NCI-H2081 treated with DMSO at 0.1 percent for 48 hours (cell line): ENCODE measurements around the gene PANX2.
"Not testable (repeated sequence)": the region's sequence is repeated elsewhere in the genome, so short reads cannot be mapped to it uniquely, and the experiment has no call there.

Source experiments
- DNase-seq: peaks from one replicate; lab custom pipeline; 2025; lab: John Stamatoyannopoulos, UW

The PANX2 gene

DNA sequence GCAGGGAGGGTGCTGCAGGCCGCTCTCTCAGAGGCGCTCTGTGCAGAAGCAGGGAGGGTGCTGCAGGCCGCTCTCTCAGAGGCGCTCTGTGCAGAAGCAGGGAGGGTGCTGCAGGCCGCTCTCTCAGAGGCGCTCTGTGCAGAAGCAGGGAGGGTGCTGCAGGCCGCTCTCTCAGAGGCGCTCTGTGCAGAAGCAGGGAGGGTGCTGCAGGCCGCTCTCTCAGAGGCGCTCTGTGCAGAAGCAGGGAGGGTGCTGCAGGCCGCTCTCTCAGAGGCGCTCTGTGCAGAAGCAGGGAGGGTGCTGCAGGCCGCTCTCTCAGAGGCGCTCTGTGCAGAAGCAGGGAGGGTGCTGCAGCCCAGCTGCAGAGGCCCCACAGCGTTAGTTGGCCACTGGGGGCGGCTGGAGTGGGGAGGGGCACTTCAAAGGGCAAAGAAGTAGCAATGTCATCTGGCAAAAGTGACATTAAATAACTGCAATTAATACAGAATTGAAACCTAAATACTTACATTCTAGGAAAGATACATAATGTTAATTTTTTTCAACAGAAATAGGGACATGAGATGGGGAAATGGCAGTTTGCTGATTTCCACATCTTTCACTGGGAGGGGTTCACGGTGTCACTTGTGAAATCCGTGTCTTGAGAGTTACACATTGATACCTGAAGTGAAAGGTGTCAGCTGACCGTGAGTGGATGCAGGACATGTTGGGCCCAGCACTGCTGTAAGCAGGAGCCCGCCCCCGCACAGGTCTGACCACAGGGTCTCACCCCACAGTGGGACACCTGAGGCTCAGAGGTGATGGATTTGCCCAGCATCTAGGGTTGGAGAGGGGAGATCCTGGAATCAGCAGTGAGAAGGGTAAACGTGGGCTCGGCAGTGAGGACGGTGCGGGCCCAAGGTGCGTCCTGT lies 23.0 kb upstream of the PANX2 start:
- DNase-seq: not testable (repeated sequence)

DNA sequence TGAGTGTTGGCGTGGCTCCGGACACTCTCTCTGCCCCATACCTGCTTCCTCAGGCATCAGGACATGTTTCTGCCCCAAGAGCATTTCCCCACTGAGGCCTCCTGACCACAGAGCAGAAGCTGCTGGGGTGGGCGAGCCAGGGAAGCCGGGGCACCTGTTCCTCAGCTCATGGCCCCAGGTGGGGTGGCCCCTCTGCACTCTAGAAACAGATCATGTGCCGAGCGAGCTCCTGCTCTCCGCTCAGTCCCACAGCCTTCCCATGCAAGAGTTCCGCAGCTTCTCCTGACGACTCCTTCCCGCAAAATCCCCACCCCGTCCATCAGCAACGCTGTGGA lies 22.4 kb upstream of the PANX2 start:
- DNase-seq: no peak

DNA sequence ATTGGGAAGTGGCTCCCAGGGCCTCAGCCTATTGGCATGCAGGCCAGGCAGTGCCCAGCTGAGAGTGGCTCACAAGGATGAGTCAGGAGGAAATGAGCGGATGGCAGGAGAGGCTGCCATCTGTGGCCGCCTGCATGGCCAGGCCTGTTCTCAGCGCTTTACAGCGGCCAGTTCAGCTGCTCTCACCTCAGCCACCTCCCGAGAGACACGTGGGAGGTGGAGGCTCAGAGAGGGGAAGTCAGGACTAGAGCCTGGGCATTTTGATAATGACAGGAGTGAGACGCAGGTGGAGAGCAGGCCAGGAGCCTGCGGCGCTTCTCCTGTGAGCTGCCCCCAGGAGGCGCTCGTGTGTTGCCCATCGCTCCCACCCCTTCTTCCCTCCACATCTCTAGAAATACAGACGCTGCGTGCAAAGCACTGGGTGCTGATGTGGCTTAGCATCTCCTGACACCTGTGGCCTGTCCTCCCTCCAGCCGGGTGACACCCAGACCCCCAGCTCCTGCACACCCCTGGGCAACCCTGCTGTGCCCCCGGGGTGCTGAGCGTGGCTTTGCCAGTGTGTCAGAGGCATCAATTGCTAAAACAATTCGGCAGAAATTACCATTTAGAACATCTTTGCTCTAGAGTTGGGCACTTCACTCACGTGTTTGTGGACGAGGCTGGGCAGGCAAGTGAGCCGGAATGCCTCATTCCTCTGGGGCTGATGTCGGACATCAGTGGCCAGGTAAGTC lies 21.4 kb upstream of the PANX2 start:
- DNase-seq: no peak

DNA sequence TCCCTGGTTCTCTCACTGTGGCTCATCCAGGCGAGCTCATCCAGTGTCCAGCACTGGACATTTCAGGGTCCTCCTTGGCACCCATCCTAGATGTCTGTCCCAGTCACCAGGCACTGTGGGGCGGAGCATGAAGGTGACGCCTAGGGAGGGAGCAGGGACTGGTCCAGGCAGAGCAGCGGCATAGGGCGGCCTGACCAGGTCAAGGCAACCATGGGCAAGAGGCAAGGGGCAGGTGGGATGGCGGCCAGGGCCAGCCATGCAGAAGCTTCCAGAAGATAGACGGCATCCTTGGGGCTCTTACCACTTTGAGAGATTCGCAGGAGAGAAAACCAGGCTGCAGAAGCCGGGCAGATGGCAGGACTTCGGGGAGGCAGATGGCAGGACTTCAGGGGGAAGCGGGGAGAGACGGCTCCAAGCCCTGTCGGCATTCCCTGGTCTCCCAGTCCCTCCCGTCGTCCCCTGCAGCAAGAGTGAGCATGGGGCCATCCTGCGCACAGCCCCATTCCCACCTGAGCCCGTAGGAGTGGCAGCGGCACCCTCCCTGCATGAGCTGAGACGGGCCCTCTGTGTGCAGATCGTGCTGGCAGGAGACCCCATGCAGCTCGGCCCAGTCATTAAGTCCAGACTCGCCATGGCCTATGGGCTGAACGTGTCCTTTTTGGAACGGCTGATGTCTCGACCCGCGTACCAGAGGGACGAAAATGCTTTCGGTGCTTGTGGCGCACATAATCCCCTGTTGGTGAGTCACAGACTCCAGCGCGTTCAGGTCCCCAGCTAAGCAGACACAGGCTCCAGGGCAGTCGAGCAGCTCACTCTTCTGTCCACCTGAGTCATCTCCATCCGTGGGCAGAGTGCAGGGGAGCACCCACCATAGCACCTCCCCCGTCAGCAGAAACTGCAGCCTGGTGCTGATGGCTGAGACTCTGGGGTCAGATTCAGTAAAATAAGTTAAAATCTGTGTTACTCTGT lies 20.1 kb upstream of the PANX2 start:
- no peak for DNase-seq

DNA sequence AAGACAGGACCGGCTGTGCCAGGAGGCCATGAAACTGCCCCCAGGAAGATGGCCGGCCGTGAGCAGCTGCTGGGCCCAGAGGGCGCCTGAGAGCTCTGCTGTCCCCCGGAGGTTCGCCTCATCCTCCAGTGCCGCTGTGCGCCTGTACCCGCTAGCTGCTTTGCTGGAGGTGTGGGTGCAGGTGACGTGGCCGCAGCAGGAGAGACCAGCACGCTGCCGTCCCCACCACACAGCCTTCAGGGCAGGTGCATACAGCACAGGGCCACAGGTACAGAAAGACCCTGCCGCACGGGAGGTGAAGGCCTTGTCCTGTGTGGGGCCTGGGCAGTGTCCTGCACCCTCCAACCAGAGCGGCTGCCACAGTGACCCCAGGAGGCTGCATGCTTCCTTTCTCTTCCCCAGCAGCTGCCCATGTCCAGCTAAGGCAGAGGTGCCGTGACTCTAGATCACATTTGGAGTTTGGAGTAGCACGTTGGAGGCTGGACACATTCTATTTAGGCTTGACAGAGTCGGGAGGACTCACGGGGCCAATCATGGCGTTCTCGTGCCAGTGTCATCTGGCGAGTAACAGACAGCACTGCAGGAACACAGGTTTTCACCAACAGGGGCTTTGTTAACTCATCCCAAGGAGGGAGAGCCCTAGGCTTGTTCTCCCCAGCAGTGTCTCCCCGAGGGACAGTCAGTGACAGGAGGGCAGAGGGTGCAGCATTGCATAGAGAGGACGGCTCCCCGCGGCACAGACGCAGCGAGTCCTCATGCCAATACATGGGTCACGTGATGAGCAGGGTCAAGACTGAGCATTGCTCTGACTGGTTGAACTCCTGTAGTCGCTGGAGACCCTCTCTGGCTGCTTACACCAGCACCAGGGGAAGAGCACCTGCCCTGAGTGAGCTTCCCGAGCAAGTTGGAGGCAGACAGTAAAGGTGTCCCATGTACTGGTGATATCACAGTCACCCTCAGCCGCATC lies 18.7 kb upstream of the PANX2 start:
- no peak for DNase-seq

DNA sequence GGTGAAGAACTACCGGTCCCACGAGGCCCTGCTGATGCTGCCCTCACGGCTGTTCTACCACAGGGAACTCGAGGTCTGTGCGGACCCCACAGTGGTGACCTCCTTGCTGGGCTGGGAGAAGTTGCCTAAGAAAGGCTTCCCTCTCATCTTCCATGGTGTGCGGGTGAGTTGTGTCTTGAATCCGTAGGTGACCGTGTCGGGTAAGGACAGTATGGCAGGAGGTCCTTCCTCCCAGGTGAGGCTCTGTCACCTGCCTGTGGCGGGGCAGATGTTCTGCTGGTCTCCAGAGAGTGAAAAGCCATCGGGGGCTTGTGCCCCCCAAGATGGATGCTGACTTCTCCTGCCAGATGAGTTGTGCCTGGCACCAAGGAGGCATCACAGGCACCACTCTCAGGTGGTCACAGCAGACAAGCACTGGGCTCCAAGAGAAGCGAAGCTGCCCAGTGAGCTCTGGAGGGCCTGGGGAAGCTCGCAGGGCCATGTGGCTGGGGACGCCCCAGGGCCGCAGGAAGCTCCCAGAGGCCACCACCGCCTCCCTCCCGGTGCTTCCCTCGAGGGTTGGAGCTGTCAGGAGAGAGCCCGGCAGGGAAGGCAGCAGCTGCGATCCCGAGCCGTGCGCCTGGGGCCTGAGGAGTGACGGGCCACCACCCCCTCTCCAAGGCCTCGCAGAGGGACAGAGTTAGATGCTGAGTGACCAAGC lies 17.3 kb upstream of the PANX2 start:
- no peak for DNase-seq

DNA sequence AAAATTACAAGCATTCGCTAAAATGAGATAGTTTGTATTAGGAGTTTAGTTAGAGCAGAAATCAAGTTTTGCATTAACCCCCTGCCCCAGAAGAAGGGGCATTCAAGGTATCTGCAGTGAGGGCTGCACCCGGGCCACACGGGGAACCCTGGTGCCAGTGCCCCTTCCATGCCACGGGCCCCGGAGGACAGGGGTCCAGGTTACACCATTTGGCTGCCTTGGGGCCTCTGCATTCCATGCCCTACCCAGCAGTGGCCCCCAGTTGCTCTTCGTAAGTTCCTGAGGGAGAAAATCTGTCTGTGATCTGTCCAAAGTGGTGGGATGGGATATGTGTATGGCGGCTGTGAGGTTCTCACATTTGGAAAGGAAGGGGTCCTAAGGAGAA lies 16.8 kb upstream of the PANX2 start:
- no peak for DNase-seq

DNA sequence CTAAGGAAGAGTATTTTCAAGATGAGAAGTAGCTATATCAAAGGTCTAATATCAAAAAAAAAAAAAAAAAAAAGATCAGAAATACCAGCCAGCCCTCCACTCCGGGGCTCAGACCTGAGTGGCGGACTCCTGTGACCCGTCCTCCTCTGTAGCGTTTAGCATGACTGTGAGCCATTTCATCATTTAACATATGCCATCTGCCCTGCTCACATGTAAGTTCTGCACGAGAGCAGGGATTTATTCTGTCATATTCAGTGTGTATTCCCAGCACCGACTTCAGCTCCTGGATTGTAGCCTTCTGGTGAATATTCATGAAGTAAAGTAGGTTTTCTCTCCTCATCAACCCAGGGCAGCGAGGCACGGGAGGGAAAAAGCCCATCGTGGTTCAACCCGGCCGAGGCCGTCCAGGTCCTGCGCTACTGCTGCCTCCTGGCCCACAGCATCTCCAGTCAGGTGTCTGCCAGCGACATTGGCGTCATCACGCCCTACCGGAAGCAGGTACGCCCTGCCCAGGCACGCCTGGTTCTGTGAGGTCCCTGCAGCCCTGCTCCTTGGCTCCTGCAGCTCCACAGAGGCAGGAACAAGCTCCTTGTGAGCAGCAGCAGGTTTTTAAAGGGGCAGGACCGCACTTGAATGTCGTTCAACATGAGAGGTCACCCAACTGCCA lies 12.7 kb upstream of the PANX2 start:
- no peak for DNase-seq

DNA sequence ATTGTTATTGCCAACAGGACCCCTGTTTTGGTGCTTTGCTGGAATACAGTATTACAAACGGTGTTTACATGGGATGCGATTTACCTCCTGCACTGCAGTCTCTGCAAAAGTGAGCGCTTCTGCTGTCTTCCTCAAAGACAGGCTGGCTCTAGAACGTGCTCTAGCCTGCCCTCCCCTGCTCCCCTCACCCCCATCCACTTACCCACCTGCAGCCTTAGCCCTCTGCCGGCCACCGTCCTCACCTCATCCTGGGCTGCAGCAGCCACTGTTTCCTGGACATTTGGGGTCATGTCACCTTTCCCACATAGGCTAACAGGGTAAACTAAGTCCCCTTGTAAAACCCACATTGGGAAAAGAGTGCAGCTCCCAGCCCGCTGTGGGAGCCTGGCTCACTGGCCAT lies 9.6 kb upstream of the PANX2 start:
- no peak for DNase-seq

DNA sequence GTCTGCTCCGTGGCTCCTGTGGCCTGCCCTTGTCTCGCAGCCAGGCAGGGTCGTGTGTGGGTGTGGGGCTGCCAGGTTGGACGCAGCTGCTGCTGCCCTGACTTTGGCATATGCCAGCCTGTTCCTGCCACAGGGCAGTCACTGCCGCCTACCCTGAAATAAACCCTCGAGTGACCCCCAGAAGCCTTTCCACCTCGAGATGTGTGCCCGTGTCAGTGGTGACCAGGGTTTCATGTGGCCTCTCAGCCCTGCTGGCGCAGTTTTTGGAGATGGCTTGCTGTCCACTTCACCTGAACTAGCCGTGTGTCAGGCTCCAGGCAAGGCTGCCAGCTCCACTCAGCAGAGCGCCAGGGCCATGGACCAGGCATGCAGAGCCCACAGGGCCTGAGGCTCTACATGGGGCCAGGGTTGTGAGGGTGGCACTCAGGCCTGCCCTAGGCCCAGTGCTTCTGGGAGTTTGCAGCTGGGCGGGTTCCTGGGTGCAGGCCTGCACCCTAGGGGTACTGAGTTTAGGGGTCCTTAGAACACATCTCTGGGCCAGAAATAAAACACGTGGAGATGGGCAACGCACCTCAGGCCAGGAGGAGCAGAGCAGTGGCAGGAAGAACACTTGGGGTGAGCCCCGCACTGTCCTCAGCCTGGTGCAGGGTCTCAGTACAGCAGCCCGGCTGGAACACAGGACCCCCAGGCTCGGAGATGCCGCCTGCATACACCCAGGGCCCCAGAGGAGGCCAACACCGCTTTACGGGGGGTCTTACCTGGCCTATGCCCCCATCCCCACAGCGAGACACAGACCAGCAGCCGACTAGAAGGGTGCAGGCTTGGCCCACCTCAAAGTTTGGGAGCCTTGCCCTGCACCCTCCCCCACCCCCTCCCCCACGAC lies 8.8 kb upstream of the PANX2 start:
- DNase-seq: no peak

DNA sequence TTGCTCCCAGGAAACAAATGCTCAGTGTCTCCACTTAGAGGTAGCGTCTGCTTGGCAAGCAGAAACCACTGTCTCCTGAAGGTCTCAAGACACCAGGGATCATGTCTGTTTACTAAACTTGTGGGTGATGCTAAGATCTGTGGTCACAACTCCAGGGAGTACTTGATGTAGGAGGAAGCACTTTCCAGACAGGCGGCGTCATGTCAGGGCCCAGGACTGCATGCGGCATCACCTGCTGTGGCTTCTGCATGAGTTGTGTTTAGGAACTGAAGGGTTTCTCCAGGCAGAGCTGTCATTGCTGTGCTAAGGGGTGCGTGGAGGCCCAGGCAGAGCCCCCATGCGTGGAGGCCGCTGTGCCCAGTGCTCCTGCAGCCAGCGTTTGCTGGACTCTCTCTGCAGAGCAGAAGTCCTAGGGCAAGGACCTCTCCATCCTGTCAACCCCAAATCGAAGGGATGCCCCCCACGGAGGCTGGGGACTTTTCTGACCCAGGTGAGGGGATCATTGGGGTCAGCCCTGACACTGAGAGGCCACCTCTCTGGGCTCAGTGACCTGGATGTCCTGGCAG lies 8.1 kb upstream of the PANX2 start:
- no peak for DNase-seq

DNA sequence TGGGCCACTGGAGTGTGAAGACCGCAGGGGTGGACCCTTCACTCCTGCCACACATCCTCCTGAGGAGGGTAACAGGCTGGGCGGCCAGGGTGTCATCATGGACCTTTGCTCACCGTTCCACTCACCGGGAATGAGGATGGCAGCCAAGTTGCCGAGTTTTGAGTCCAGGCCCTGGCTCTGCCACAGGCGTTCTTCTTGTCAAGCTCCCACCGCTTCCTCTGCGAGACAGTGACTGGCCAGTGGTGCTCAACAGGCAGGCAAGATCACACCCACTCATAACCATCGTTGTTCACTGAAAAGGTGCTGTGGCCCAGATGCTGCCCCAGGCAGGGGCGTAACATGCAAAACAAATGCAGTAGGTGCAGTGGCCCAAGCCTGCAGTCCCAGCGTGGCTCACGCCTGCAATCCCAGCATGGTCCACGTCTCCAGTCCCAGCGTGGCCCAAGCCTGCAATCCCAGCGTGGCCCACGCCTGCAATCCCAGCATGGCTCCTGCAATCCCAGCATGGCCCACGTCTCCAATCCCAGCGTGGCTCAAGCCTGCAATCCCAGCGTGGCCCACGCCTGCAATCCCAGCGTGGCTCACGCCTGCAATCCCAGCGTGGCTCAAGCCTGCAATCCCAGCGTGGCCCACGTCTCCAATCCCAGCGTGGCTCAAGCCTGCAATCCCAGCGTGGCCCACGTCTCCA lies 5.0 kb upstream of the PANX2 start:
- no peak for DNase-seq

DNA sequence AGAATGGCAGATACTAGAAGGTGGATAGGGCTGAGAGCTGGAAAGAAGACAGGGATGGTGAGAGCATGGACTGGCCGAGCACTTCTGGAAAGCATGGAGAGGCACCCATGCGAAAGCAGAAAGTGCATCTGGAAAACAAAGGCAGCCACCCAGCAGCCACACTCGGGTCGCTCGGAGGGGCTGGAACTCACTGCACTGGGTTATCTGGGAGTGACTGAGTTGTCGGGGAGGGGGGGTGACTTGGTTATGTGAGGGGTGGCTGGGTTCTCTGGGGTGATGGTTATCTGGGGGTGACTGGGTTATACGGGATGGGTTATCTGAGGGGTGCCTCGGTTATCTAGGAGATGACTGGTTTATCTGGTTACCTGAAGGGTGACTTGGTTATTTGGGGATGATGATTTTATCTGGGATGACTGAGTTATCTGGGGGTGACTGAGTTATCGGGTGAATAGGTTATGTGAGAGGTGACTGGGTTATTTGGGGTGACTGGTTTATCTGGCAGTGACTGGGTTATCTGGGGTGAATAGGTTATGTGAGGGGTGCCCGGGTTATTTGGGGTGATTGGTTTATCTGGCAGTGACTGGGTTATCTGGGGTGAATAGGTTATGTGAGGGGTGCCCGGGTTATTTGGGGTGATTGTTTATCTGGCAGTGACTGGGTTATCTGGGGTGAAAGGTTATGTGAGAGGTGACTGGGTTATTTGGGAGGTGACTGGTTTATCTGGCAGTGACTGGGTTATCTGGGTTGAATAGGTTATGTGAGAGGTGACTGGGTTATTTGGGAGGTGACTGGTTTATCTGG lies 2.6 kb upstream of the PANX2 start:
- DNase-seq: no peak

DNA sequence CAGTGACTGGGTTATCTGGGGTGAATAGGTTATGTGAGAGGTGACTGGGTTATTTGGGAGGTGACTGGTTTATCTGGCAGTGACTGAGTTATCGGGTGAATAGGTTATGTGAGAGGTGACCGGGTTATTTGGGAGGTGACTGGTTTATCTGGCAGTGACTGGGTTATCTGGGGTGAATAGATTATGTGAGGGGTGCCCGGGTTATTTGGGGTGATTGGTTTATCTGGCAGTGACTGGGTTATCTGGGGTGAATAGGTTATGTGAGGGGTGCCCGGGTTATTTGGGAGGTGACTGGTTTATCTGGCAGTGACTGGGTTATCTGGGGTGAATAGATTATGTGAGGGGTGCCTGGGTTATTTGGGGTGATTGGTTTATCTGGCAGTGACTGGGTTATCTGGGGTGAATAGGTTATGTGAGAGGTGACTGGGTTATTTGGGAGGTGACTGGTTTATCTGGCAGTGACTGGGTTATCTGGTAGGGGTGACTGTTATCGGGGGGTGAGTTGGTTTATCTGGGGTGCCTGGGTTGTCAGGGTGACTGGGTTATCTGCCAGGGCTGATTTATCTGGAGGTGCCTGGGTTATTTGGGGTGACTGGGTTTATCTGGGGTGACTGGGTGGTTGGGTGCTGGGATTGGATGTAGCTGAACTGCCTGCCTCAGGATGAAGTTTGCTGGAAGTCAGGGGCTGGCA lies 1.9 kb upstream of the PANX2 start:
- DNase-seq: not testable (repeated sequence)

DNA sequence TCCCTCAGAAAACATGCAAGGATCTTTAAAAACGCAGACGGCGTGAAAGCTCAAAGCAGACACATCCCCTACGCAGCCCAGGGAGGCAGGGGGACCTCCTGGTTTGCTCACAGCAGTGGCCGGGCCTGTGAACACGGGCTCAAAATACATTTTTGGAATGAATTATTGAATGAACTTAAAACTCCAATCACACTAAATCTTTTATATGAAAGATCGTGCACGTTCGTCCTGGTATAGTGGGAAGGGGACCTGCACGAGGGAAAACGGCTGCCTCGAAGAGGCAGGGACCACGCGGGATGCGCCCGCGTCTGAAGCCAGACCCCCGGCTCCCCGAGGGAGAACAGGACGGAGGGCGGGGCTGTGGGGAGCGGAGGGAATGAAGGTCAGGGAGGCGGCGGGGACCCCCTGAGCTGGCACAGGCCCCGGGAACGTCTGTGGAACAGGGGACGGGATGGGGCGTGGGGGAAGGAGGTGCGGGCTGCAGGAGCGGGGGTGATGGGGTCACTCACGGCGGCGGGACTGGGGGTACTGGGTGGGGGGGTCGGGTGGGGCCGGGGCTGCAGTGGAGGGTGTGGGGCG lies 1.3 kb upstream of the PANX2 start:
- DNase-seq: no peak

DNA sequence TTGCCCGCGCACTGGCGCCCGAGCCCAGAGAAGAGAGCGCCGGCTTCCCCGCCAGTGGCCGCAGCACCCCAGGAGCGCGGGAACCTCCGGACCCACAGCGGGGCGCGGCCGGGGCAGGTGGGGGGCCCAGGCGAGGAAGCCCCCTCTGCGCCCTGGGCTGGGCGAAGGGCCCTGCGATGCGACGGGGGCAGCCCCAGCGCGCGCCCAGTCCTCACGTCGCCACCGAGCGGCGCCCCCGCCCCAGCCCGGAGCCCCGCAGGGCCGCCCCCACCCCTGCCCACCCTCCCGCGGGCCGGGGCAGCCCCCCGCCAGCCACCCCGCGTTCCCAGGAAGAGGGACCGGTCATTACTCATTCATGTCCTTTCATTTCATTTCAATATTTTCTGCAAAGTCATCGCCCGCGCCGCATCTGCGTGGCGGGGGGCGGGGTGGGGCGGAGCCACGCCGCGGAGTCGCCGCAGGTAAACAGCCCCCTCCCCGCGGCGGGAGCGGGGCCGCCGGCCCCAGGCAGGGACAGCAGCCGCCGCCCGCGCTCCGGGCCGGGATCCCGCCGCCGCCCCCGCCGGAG lies 673 bp upstream of the PANX2 start:
- no peak for DNase-seq
